CD4-positive, alpha-beta T cell (primary cell): ENCODE results near the gene JARID2. TPM values are rescaled to one million over a fixed set of nuclear protein-coding genes. Genes with fewer than 3 reads are reported as not detected.

ENCODE experiments used
- ATAC-seq: fragments of 200-7000 bp; cut with Tn5 transposase; one replicate; pipeline ENCODE4 v1.10.0; 2022; ENCODE audit warnings: mild to moderate bottlenecking; ENCODE audit not compliant: poor library complexity
- CTCF ChIA-PET: fragments of 350-600 bp; sonication (Branson Sonifier 250); formaldehyde crosslinking; loops from one replicate; lab custom pipeline; 2021; ENCODE audit warnings: antibody characterized with exemption, inconsistent platforms; lab: Charles Lee
- POLR2A ChIA-PET: fragments of 350-600 bp; sonication (Branson Sonifier 250); formaldehyde crosslinking; loops from one replicate; lab custom pipeline; 2021; ENCODE audit warnings: antibody characterized with exemption, inconsistent platforms; lab: Charles Lee
- DNase-seq, 14 experiments: peaks; one replicate each; pipeline ENCODE4 v3.0.0-alpha.2; 2013 to 2020; ENCODE audit warnings: mixed read lengths in 2 of 14
- H3K27ac ChIP-seq, 2 donors: one replicate each; pipeline versions ENCODE4 v1.5.1 to v1.7.0; 2013; ENCODE audit warnings: low read length in 2 of 2, low read depth in 1 of 2, mild to moderate bottlenecking in 1 of 2
- H3K27me3 ChIP-seq, 2 experiments: 1 replicate in 1 of 2; 2 replicates in 1 of 2; pipeline versions ENCODE4 v1.6.1 to v1.7.0; 2013; ENCODE audit warnings: low read length in 2 of 2, control low read depth in 1 of 2, mild to moderate bottlenecking in 1 of 2, moderate library complexity in 1 of 2; ENCODE audit not compliant: insufficient read depth in 2 of 2, control insufficient read depth in 1 of 2
- H3K36me3 ChIP-seq: one replicate; pipeline ENCODE4 v1.6.1; 2013; ENCODE audit warnings: low read length, control low read depth; ENCODE audit not compliant: insufficient read depth
- H3K4me1 ChIP-seq: one replicate; pipeline ENCODE4 v1.6.1; 2013; ENCODE audit warnings: low read length, control low read depth; ENCODE audit not compliant: insufficient read depth
- H3K4me3 ChIP-seq: one replicate; pipeline ENCODE4 v1.5.1; 2013; ENCODE audit warnings: mild to moderate bottlenecking, low read length, moderate library complexity
- H3K9me3 ChIP-seq, 2 experiments: 1 replicate in 1 of 2; 2 replicates in 1 of 2; pipeline versions ENCODE4 v1.6.1 to v1.7.0; 2013; ENCODE audit warnings: low read length in 2 of 2, mild to moderate bottlenecking in 2 of 2, control low read depth in 1 of 2, moderate library complexity in 1 of 2; ENCODE audit not compliant: control insufficient read depth in 1 of 2, insufficient read depth in 1 of 2
- H3K27ac Mint-ChIP-seq: one replicate; pipeline ENCODE4 v1.8.0; 2020; ENCODE audit warnings: mixed read lengths
- H3K27me3 Mint-ChIP-seq: one replicate; pipeline ENCODE4 v1.8.0; 2021; ENCODE audit warnings: mixed read lengths
- H3K36me3 Mint-ChIP-seq: one replicate; pipeline ENCODE4 v1.8.0; 2021; ENCODE audit warnings: low read depth, mixed read lengths
- H3K4me1 Mint-ChIP-seq: one replicate; pipeline ENCODE4 v1.8.0; 2021; ENCODE audit warnings: low read depth, mixed read lengths
- H3K4me3 Mint-ChIP-seq: one replicate; pipeline ENCODE4 v1.8.0; 2020; ENCODE audit warnings: mild to moderate bottlenecking, mixed read lengths
- H3K9me3 Mint-ChIP-seq: one replicate; pipeline ENCODE4 v1.8.0; 2020; ENCODE audit warnings: mixed read lengths
- CTCF ChIP-seq: fragments of 200-600 bp; IDR thresholded peaks from one replicate; pipeline ENCODE4 v1.8.0; 2022; ENCODE audit warnings: antibody characterized with exemption, mild to moderate bottlenecking
- intact Hi-C, 2 experiments: fragments of 100-400 bp; cut with DNase I in 1 of 2; cut with micrococcal nuclease in 1 of 2; formaldehyde crosslinking; loops; one replicate each; pipeline versions ENCODE4 v1.15.1 to v1.9.0; 2023 to 2025; cut with DNase I, micrococcal nuclease
- total RNA-seq, 174 experiments: library from RNA in 2 of 174; stranded (reverse) in 2 of 174; gene quantifications; one replicate each; pipeline ENCODE4 v1.2.3 and lab custom pipeline; 2021 to 2026

Gene JARID2
- total RNA-seq, 2 experiments from 2014 or later, result 32.0 to 33.0 TPM

- Histone ChIP-seq H3K9me3 (no peaks in the 10 kb centered on the region), H3K4me1 (peaks cover 41% of the 10 kb centered on the region), H3K27me3 (no peaks in the 10 kb centered on the region), H3K4me3 (no peak overlapping the region), H3K27ac (no peak overlapping the region), H3K36me3 (no peaks in the 10 kb centered on the region)
- H3K27me3 Mint-ChIP-seq, result no peaks in the 10 kb centered on the region
- no peak for TF ChIP-seq CTCF
- no peak overlapping the region for H3K4me3 Mint-ChIP-seq
- no peak for DNase-seq
- no peak for ATAC-seq
- CTCF ChIA-PET, result no interaction called here
- H3K4me1 Mint-ChIP-seq, result peaks cover 76% of the 10 kb centered on the region
- POLR2A ChIA-PET, result no interaction called here
- H3K36me3 Mint-ChIP-seq, result peaks cover 7% of the 10 kb centered on the region
- no peaks in the 10 kb centered on the region for H3K9me3 Mint-ChIP-seq
- no peak overlapping the region for H3K27ac Mint-ChIP-seq
- intact Hi-C loops, result no loop called here
These were observed 58.0 kb downstream of the JARID2 start for GRCh38 chr6:15303920-15304291.

- Histone ChIP-seq H3K27me3 (no peaks in the 10 kb centered on the region), H3K4me1 (peaks cover 35% of the 10 kb centered on the region), H3K4me3 (no peak overlapping the region), H3K9me3 (no peaks in the 10 kb centered on the region), H3K27ac (no peak overlapping the region), H3K36me3 (no peaks in the 10 kb centered on the region)
- ChIA-PET POLR2A (interaction anchor here (1.2 to 1.3 kb wide), 2 partner anchors 56 to 58 kb away, joined by 3 to 8 read pairs; no protein-coding TSS in a partner anchor), CTCF (no interaction called here)
- Mint-ChIP-seq H3K36me3 (peaks cover 7% of the 10 kb centered on the region), H3K9me3 (no peaks in the 10 kb centered on the region), H3K27ac (peak overlapping the region; percentile 63), H3K4me3 (peak overlapping the region; percentile 16), H3K27me3 (no peaks in the 10 kb centered on the region), H3K4me1 (peaks cover 76% of the 10 kb centered on the region)
- DNase-seq, result no peak
- intact Hi-C loops, result no loop called here
- no peak for ATAC-seq
- TF ChIP-seq CTCF, result no peak
These were observed 58.6 kb downstream of the JARID2 start for GRCh38 chr6:15304337-15305042.

GRCh38 chr6:15305496-15305895 is 59.6 kb downstream of the JARID2 start:
- peaks cover 7% of the 10 kb centered on the region for H3K36me3 Mint-ChIP-seq
- Histone ChIP-seq H3K27me3 (no peaks in the 10 kb centered on the region), H3K4me3 (no peak overlapping the region), H3K4me1 (peaks cover 32% of the 10 kb centered on the region), H3K9me3 (no peaks in the 10 kb centered on the region), H3K27ac (no peak overlapping the region), H3K36me3 (no peaks in the 10 kb centered on the region)
- H3K9me3 Mint-ChIP-seq, result no peaks in the 10 kb centered on the region
- DNase-seq, result peak in 1 of 14 experiments; percentile 33
- TF ChIP-seq CTCF, result no peak
- ChIA-PET CTCF (interaction anchor here (0.7 kb wide), 1 partner anchor 399 kb away, joined by 3 read pairs; no protein-coding TSS in a partner anchor), POLR2A (interaction anchor here (1.2 to 1.3 kb wide), 2 partner anchors 57 to 59 kb away, joined by 3 to 8 read pairs; no protein-coding TSS in a partner anchor)
- H3K4me1 Mint-ChIP-seq, result peaks cover 76% of the 10 kb centered on the region
- H3K27ac Mint-ChIP-seq, result peak overlapping the region; percentile 63
- intact Hi-C loops, result no loop called here
- no peaks in the 10 kb centered on the region for H3K27me3 Mint-ChIP-seq
- H3K4me3 Mint-ChIP-seq, result no peak overlapping the region
- no peak for ATAC-seq
